Right lung (tissue), 5 donors: Measurements from ENCODE around the gene APBB2. TPM values are rescaled to one million over a fixed set of nuclear protein-coding genes. Genes with fewer than 3 reads are reported as not detected.
"Not testable (repeated sequence)": the region's sequence is repeated elsewhere in the genome, so short reads cannot be mapped to it uniquely, and the experiment has no call there.

Experiments used
- DNase-seq, 2 donors: peaks; one replicate each; pipeline ENCODE4 v3.0.0-alpha.2; 2013
- polyA plus RNA-seq, 5 donors: library from polyadenylated mRNA; unstranded; fragments of 120-200 nt; gene quantifications; one replicate each; pipeline versions ENCODE4 v1.2.1 to v1.2.3, GENCODE V29; 2013; ENCODE audit warnings: inconsistent platforms in 1 of 5, low replicate concordance in 1 of 5; ENCODE audit not compliant: insufficient read length in 5 of 5, insufficient read depth in 1 of 5

APBB2 gene
- polyA plus RNA-seq, 5 donors = 30.5 to 60.4 (median 48.7) TPM

DNA sequence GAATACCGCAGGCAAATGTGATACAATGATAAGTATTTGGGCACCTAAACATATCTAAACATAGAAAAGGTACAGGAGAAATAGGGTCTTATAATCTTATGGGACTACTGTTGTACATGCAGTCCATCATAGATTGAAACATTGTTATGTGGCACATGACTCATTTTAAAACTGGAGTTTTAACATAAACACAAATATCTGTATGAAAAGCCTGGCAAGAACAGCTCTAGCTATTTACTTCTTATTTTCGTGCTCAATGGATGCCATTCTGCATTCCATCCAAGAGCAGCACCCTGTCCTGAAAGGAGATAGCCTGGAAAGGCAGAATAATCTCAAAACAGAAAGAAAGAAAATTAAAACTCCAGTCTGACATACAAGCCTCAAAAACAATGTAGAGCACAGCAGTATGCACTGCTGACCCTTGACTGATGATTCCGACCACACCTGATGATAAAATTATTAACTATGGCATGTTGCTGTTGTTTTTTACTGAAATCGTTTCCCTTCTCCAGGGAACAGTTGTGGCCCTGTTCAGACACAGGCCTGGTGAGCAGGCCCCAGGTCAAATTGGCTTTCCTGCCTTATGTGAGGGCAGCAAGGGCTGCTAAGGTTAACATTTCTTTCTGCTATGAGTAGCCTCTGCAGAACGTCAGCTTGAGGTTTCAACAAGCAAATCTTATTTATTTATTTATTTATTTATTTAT lies 152.7 kb downstream of the APBB2 start:
- DNase-seq = no peak

DNA sequence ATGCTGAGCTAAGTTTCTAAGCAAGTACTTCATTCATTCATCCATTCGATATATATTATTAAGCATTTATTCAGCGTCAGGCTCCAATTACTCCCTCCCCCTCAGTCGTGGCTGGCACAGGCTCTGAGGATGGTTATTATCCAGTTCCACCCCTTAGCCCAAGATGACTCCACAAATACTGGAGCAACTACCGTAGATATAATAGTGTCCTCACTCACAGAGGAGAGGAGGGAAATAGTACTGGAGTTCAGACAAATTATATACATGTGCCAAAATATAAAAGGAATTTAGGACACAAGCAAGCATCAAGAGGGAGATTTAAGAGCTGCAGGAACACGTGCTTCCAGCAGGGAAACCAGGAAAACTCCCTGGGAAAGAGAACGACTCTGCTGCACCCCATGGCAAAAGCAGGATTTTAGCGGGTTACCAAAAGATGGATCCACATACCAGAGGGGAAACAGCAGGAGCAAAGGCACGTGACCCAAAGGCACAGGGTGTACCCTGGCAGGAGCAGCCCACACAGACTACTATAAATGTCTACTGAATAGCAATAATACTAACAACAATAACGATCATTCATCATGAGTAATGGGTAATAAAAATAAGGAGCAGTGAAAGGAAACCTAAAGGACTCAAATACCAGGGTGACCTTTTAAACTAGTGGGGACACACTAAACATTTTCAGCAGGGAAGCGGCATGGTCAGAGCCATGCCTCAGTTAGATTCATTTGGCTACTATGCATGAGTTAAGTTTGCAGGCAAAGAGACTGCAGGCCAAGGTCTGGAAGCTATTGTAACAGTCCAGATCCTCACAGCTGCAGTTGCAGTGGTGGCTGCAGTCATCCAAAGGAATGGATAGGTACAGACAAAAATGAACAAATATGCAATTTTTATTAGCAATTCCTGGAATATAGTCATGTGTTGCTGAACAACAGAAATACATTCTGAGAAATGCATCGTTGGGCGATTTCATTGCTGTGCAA lies 153.7 kb downstream of the APBB2 start:
- DNase-seq = no peak

DNA sequence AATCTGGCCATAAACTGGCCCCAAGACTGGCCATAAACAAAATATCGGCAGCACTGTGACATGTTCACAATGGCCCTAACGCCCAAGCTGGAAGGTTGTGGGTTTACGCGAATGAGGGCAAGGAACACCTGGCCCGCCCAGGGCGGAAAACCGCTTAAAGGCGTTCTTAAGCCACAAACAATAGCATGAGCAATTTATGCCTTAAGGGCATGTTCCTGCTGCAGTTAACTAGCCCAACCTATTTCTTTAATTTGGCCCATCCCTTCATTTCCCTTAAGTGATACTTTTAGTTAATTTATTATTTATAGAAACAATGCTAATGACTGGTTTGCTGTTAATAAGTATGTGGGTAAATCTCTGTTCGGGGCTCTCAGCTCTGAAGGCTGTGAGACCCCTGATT lies 154.9 kb downstream of the APBB2 start:
- DNase-seq = not testable (repeated sequence)

DNA sequence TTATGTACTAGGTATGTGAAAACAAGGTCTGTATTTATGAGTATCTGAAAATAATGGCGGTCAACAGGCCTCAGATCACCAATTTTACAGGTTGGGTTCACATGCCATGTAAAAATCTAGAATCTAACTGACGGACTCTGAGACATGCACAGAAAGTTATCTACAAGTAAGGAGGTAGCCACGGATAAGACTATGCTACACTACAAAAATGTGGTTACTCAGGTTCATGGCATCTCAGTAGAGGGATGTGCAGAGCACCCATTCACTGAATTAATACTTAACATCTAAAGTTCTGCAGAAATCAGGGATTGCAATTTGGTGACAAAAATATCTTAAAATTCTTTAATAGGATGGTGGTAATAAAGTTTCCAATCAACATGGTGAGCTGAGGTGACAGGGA lies 155.9 kb downstream of the APBB2 start:
- DNase-seq = no peak

DNA sequence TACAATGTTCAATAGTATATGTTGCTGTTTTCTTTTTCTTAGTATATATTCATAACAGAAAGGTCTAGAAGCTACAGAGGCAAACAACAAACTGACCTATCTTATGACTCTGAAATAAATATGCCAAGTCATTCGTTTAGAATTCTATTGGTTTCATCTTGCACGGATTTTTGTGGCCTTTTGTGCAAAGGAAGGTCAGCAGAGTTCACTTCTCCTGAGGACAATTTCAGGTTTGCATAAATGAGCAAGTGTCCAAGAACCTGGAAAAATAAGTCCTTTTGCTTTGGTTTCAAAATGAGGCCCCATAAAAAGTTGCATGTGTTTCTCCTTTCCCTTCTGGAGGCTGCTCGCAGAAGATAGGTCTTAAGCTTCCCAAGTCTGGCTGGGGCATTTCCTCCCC lies 156.9 kb downstream of the APBB2 start:
- no peak for DNase-seq

DNA sequence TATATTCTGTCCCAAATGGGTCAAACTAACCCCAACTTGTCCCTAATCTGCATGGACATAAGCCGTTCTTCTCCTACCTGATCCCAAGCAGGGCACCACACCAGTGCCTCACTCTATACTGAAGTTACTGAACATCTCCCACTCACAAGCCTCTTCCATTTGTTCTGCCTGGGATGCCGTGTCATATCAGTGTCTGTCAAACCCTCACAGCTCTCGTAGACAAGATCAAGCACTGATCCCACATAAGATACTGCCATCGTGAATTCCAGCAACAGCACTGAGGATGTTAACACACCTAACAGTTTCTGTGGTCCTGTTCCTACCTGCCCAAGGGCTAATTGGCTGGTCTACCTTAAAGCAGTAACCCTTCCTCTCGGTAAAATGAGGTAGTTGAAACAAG lies 162.1 kb downstream of the APBB2 start:
- DNase-seq = no peak

DNA sequence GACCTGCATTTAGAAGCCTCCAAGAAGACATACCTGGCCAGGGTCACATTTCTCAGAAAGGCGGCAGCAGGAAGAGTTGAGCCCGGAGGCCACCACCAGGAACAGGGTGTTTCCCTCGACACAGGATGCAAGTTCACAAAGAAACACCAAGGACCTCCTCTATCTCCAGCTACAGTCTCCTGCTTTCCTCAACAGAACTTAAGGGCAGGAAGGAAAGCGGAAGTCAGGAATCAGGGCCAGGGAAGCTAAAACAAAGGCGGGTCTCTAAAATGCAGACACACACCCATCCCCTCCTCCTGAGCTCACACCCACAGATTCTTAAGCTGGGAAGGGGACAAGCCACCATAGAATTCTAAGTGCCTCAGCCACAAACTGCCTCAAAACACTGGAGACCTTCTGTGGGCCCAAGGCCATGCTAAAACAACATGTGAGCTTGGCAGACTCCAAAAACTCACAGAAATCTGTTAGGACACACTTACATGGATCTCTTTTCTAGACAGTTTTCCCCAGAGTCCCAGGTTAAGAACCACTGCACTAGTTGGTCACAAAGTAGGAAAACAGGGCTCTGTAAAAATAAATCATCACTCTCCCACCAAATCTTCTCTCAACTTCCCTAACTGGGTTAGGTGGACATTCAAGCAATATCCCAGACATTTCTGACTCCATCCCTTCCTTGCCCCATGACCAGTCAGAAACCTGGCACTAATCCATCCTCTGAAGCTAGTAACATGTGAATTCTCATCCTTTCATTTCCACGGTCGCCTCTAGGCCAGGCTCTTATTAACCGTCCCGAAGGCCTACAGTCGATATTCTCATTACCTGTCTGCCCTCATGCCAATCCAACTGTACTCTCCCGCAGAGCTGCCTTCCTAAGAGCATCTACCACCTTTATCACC lies 163.2 kb downstream of the APBB2 start:
- no peak for DNase-seq

DNA sequence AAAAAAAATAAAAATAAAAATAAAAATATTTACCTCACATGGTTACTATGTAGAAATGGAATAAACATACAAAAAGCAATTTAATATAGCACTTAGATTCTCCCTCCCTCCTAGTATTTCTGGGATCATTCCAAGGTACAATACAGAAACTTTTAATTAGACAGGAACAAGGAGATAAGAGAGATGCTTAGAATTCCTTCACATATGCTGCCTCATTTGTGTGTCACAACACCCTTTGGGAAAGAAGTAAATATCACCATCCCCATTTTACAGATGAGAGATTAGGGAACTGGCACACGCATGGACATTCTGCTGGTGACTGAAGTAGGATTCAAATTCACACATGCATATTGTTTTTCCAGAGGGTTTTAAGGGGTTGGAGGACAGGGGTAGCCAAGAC lies 164.2 kb downstream of the APBB2 start:
- no peak for DNase-seq

DNA sequence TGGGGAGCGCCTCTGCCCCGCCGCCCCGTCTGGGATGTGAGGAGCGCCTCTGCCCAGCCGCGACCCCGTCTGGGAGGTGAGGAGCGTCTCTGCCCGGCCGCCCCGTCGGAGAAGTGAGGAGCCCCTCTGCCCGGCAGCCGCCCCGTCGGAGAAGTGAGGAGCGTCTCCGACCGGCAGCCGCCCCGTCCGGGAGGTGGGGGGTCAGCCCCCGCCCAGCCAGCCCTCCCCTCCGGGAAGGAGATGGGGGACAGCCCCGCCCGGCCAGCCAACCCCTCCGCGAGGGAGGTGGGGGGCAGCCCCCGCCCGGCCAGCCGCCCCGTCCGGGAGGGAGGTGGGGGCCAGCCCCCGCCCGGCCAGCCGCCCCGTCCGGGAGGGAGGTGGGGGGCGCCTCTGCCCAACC lies 165.2 kb downstream of the APBB2 start:
- not testable (repeated sequence) for DNase-seq

DNA sequence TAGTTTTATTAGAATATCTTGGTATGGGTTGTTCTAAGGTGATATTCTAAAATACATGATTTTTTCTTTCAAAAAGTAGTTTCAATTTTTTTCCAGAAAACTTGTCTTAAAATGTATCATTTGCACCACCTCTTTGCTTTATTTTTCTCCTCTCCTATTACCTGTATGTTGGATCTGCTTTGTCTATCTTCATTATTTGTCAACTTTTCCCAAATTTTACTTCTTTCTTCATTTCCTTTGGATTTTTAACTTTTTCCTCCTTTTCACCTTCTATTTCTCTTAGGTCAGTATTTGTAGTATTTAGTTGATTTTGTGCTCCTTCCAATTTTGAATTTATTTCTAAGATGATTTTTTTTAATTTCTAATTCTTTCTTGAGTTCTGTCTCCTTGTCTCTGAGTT lies 169.6 kb downstream of the APBB2 start:
- DNase-seq = no peak

DNA sequence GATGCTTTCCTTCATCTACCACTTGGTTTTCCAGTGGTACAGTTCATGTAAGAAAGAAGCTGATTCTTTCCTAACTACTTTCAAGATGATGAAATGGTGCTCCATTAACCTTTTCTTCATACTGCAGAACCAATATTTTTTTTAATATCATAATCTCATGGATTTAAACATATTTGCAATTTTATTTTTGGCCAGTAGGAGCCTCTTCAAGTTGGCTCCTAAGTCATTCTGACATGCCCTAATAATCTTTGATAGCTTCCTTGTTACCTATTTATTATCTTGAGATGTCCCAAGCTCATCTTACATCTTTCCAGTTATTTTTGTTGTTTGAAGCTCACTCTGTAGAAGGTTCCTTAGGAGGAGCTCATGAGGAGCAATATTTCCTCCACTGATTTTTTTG lies 170.2 kb downstream of the APBB2 start:
- no peak for DNase-seq

DNA sequence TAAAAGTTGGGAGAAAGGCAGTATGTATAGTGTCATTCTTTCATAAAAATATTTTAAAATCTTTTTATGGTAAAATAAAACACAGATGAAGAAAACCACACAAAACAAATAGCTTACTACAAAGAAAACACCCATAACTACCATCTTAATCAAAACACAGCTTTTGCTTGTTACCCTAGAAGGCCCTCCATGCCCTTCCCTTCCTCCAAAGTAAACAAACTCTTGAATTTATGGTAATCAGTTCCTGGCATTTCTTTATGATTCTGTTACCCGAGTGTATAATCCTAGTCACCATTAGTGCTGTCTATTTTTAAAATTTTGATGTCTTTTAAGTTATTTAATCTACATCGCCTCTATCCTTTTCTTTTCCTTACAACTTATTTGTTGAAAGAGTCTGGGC lies 170.9 kb downstream of the APBB2 start:
- DNase-seq = no peak

DNA sequence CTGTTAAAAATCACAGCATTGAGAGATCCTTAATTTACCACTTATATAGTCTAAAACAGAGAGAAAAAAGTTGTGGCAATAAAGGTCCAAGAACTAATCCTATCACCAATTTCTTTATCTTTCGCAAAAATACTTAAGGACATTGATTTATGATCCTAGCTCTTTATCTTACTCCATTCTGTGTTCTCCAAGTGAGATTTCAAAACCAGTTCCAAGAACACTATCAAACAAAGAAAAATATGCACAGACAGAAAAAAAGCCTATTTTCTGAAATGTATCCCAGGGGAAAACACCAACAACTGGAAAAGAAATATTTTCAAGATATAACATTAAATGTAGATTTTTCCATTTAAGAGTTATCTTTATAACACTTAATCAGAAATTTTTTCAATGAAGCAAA lies 172.8 kb downstream of the APBB2 start:
- DNase-seq = no peak

DNA sequence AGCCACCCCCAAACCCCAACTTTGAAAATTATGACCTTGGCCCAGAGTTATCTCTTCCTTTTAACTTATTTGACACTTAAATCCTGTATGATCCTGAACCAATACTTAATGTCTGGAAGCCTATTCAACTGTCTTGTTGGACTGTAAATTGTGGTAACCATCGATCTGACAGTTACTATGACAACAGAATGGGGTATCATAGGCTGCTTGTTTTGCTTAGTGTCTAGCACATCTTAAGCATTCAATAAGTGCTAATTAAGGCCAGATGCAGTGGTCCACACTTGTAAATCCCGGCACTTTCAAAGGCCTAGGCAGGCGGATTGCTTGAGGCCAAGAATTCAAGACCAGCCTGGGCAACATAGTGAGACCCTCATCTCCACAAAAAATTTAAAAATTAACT lies 175.0 kb downstream of the APBB2 start:
- DNase-seq = no peak

DNA sequence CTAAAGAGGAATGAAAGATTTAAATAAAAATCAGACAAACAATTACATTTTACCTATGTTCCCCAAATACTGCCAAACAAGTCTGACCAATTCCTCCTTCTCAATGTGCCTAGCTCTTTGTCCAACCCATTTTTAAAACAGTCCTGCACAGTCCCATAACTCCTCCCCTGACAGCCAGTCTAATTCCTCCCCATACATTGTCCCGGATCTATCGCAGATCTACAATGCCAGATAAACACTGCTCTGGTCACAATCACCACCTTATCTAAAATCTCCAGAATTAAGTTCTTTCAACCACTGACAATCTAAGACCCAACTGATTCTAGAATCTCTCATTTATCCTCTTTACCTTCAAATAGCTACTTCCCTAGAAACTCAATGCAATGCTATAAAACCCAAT lies 176.0 kb downstream of the APBB2 start:
- DNase-seq = no peak

DNA sequence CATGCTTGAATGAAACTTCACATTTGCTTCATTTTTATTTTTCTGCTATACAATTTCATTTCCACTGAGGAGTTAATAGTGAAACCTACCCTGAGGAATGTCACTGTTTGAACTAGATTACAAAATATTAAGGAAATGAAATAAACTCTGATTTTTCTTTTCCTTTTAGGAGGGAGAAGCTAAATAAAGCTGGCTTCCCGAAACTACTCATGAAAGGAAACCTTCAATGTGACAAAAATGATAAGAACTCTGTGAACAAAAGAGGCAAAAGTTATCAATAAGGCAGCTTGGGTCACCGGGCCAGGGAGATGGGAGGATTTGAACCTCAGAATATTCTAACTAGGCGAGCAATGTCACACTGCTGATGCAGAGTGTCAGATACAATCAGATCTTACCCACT lies 185.2 kb downstream of the APBB2 start:
- no peak for DNase-seq

DNA sequence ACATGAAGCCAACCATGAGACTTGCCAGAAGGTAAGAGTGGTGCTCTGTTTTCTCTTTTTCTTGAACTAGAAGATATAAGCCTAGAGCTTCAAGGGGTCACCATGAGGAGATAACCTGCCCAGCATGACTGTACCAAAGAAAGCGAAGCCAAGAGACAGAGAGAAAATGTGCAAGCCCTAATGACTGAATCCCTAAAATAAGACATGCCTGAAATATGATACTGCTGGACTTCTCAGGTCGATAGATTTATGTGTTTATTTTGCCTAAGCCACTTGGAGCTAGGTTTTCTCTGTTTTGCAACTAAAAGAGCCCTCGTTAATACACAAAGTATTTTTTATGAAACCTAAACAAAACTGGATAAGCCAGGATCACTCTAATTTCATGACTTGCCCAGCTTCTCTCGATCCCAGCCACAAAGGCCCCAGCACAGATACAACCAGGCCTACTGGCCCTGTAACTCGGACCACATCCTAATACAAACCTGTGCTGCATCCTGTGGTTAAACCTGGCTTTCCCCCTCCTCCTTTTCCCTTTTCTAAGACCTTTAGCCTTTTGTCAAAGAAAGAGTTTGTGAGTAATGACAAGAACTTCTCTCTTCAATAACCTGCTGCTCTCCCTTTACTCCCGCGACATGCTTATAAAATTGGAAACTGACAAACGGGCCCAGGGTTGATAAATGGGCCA lies 185.8 kb downstream of the APBB2 start:
- DNase-seq = no peak

DNA sequence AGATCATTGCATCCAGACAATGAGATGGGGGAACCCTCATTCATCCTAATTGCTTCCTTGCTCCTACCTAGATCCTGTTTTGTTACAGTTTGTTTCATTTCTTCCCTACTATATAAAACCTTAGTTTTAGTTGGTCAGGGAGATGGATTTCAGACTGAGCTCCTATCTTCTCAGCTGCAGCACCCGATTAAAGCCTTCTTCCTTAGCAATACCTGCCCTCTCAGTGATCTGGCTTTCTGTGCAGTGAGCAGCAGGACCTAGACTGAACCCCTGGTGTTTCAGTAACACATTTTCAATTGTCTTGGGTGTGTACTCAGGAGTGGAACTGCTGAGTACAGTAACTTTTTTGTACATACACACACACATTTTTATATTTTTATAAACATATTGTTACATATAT lies 187.4 kb downstream of the APBB2 start:
- DNase-seq = no peak

DNA sequence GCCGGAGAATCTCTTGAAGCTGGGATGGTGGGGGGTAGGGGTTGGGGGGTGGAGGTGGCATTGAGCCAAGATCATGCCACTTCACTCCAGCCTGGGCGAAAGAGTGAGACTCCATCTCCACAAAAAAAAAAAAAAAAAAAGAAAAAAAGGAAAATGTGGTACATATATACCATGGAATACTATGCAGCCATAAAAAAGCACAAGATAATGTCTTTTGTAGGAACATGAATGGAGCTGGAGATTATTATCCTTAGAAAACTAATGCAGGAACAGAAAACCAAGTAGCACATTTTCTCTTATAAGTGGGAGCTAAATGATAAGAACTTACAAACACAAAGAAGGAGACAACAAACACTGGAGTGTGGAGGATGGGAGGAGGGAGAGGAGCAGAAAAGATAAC lies 188.5 kb downstream of the APBB2 start:
- no peak for DNase-seq

DNA sequence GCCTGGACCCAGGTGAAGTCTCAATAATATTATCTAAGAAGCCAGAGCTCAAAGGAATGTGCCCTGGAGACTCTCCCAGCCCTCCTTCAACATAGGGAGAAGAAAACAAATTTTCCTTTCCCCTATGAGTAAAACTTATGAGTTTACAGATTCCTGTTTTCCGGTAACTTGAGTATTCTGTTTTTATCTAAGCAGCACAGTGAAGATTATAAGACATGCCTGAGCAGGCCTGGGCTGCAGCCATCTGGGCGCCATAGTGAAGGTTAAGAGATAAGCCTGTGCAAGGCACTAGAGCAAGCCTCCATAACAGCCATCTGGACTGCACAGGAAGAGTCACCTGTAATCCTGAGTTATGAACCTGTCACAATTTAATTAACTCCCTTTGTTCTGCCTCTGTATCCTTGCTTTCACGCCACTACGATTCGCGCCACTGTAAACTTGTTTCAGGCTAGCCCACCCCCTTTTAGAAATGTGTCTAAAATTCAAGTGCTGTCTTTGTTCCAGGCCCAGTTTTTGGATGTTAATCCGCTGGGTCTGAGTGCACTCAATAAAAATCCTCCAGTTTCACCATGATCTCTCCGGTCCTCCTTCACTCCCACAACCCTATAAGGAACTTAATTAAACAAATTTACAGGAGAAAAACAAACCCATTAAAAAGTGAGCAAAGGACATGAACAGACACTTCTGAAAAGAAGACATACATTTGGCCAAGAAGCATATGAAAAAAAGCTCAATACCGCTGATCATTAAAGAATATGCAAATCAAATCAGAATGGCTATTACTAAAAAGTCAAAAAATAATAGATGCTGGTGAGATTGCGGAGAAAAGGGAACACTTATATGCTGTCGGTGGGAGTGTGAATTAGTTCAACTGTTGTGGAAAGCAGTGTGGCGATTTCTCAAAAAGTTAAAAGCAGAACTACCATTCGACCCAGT lies 189.5 kb downstream of the APBB2 start:
- DNase-seq = no peak
